A549 (cell line): ENCODE measurements around the gene HDGFL2. TPM values are rescaled to one million over a fixed set of nuclear protein-coding genes. Genes with fewer than 3 reads are reported as not detected.

Experiments used
- ATAC-seq, 2 experiments: fragments of 200-7000 bp in 1 of 2; fragments of >200 bp in 1 of 2; cut with Nextera tagmentation in 1 of 2; cut with Tn5 transposase in 1 of 2; 3 replicates each; pipeline versions ENCODE4 v1.8.0 to v1.9.1; 2018 to 2020; ENCODE audit warnings: mild to moderate bottlenecking in 1 of 2, moderate library complexity in 1 of 2
- CTCF ChIA-PET: fragments of 300-600 bp; sonication (Branson Sonifier 250); formaldehyde crosslinking; extraction: SDS; loops from one replicate; lab custom pipeline; 2021; ENCODE audit warnings: antibody characterized with exemption, inconsistent platforms; lab: Yijun Ruan, JAX
- POLR2A ChIA-PET: fragments of 350-600 bp; formaldehyde crosslinking; extraction: SDS; loops from one replicate; lab custom pipeline; 2021; ENCODE audit warnings: antibody characterized with exemption, inconsistent platforms; lab: Yijun Ruan, JAX
- DNase-seq, 2 experiments: peaks; one replicate each; pipeline versions ENCODE4 v3.0.0 to v3.0.0-alpha.2; 2011 to 2016; ENCODE audit warnings: low read depth in 1 of 2, low spot score in 1 of 2
- FAIRE-seq: peaks from 2 replicates; lab custom pipeline; 2011; peaks lifted over from hg19 to GRCh38; lab: Jason Lieb, UNC
- H3K27ac ChIP-seq, 2 experiments: fragments of >200 bp; sonication (Bioruptor Twin); formaldehyde crosslinking; 3 replicates each; pipeline ENCODE4 v1.5.1; 2016 to 2017
- H3K4me1 ChIP-seq: fragments of >200 bp; sonication (Bioruptor Twin); formaldehyde crosslinking; 3 replicates; pipeline ENCODE4 v1.6.1; 2016
- H3K4me2 ChIP-seq: fragments of >200 bp; sonication (Bioruptor Twin); formaldehyde crosslinking; 3 replicates; pipeline ENCODE4 v1.6.1; 2016
- H3K4me3 ChIP-seq: fragments of >200 bp; sonication (Bioruptor Twin); formaldehyde crosslinking; 3 replicates; pipeline ENCODE4 v1.5.1; 2016
- H3K9me3 ChIP-seq: fragments of >200 bp; sonication (Bioruptor Twin); formaldehyde crosslinking; 3 replicates; pipeline ENCODE4 v1.6.1; 2016
- ATOH8 ChIP-seq: fragments of 250-450 bp; sonication (Bioruptor Pico); IDR thresholded peaks from 2 replicates; pipeline ENCODE4 v1.5.0; 2020; ENCODE audit warnings: low read depth, mild to moderate bottlenecking, moderate library complexity
- BHLHE40 ChIP-seq: IDR thresholded peaks from 2 replicates; pipeline ENCODE4 v1.6.1; 2012; ENCODE audit warnings: low read depth, low read length, inconsistent platforms
- CBX2 ChIP-seq: fragments of 200-600 bp; sonication (generic); IDR thresholded peaks from 2 replicates; pipeline ENCODE4 v1.6.1; 2016; ENCODE audit warnings: low read depth, mild to moderate bottlenecking, borderline replicate concordance
- CHD2 ChIP-seq: fragments of 150-350 bp; IDR thresholded peaks from 2 replicates; pipeline ENCODE4 v1.6.1; 2014; ENCODE audit warnings: low read length; ENCODE audit not compliant: partially characterized antibody
- CHD4 ChIP-seq: fragments of 200-600 bp; sonication (generic); IDR thresholded peaks from 2 replicates; pipeline ENCODE4 v1.6.1; 2016; ENCODE audit warnings: antibody characterized with exemption, mild to moderate bottlenecking, borderline replicate concordance
- CTCF ChIP-seq: fragments of >200 bp; sonication (Bioruptor Twin); formaldehyde crosslinking; IDR thresholded peaks from 3 replicates; pipeline ENCODE4 v1.5.1; 2016
- E2F6 ChIP-seq: IDR thresholded peaks from 2 replicates; pipeline ENCODE4 v1.6.1; 2012; ENCODE audit warnings: low read depth, borderline replicate concordance
- HDAC2 ChIP-seq: fragments of 200-600 bp; sonication (generic); IDR thresholded peaks from 2 replicates; pipeline ENCODE4 v1.6.1; 2016
- HEYL ChIP-seq: fragments of 250-450 bp; sonication (Bioruptor Pico); IDR thresholded peaks from 2 replicates; pipeline ENCODE4 v1.8.0; 2021; ENCODE audit warnings: mild to moderate bottlenecking, moderate library complexity
- HOXA7 ChIP-seq: fragments of 250-450 bp; sonication (Bioruptor Pico); IDR thresholded peaks from 2 replicates; pipeline ENCODE4 v1.5.0; 2020; ENCODE audit warnings: mild to moderate bottlenecking, moderate library complexity
- KDM1A ChIP-seq: fragments of 200-600 bp; sonication (generic); IDR thresholded peaks from 2 replicates; pipeline ENCODE4 v1.6.1; 2016; ENCODE audit warnings: low read depth, mild to moderate bottlenecking
- KDM5A ChIP-seq: fragments of 200-600 bp; sonication (generic); IDR thresholded peaks from 2 replicates; pipeline ENCODE4 v1.6.1; 2016; ENCODE audit warnings: antibody characterized with exemption, mild to moderate bottlenecking
- NFE2L2 ChIP-seq: fragments of 150-350 bp; conservative IDR thresholded peaks from 2 replicates; pipeline ENCODE4 v1.6.1; 2014; ENCODE audit warnings: low read length
- RCOR1 ChIP-seq: fragments of 150-350 bp; IDR thresholded peaks from 2 replicates; pipeline ENCODE4 v1.6.1; 2014; ENCODE audit warnings: antibody characterized with exemption, low read length, low read depth
- RNF2 ChIP-seq: fragments of 200-600 bp; sonication (generic); IDR thresholded peaks from 2 replicates; pipeline ENCODE4 v1.6.1; 2016; ENCODE audit warnings: low read depth, mild to moderate bottlenecking, antibody characterized with exemption, moderate library complexity, borderline replicate concordance
- SREBF2 ChIP-seq: fragments of 450-650 bp; IDR thresholded peaks from 2 replicates; pipeline ENCODE4 v1.6.1; 2014; ENCODE audit warnings: mild to moderate bottlenecking, moderate library complexity
- TP53 ChIP-seq: fragments of 250-450 bp; sonication (Bioruptor Pico); IDR thresholded peaks from 2 replicates; pipeline ENCODE4 v1.5.0; 2021; ENCODE audit warnings: mild to moderate bottlenecking, moderate library complexity
- ZC3H11A ChIP-seq: fragments of 450-650 bp; IDR thresholded peaks from 2 replicates; pipeline ENCODE4 v1.6.1; 2014; ENCODE audit warnings: antibody characterized with exemption, mild to moderate bottlenecking
- ZFP36 ChIP-seq: fragments of 450-650 bp; IDR thresholded peaks from 2 replicates; pipeline ENCODE4 v1.6.1; 2014; ENCODE audit warnings: borderline replicate concordance; ENCODE audit not compliant: partially characterized antibody
- WGBS: methylation state at CpG from one replicate; pipeline ENCODE4 v1.1.6; 2017; ENCODE audit errors: missing lambda C conversion rate; 5-methylcytosine and 5-hydroxymethylcytosine counted together
- polyA plus RNA-seq, 4 experiments: library from polyadenylated mRNA; depleted of rRNA in 3 of 4; stranded (reverse); fragments of >200 nt; fragmentation: RNase III in 1 of 4; extraction: RNeasy Plus Mini Kit Qiagen cat#74134 plus additional on column Dnase treatment in 1 of 4; gene quantifications; 2 replicates in 3 of 4; 3 replicates in 1 of 4; pipeline ENCODE4 v1.2.3, GENCODE V29; 2011 to 2017

HDGFL2 gene
- polyA plus RNA-seq, 2 of the 4 experiments (the other 2 are of a cell fraction), result 10.8 to 34.3 TPM

GRCh38 chr19:4464815-4465581, 7.1 kb upstream of the HDGFL2 start:
- FAIRE-seq, result no peak
- no peak overlapping the region for H3K27ac ChIP-seq
- no peak overlapping the region for H3K4me2 ChIP-seq
- CTCF ChIA-PET, result interaction anchor here (0.7 kb wide), 2 partner anchors 171 to 927 kb away, joined by 3 read pairs; no protein-coding TSS in a partner anchor
- WGBS, result 67% methylated on average over 8 of the region's 8 CpGs
- DNase-seq, result no peak
- no peak overlapping the region for H3K4me3 ChIP-seq
- H3K9me3 ChIP-seq, result no peaks in the 10 kb centered on the region
- H3K4me1 ChIP-seq, result no peaks in the 10 kb centered on the region
- POLR2A ChIA-PET, result interaction anchor here (0.6 kb wide), 1 partner anchor 207 kb away, joined by 4 read pairs; no protein-coding TSS in a partner anchor
- no peak for ATAC-seq
- TF ChIP-seq CBX2 (no peak), NFE2L2 (no peak), HDAC2 (no peak), KDM5A (no peak), E2F6 (no peak), CHD2 (no peak), HEYL (CRISPR knock-in tag) (no peak), CHD4 (no peak), SREBF2 (no peak), CTCF (no peak), RNF2 (no peak), ZFP36 (no peak)

- no peak for ATAC-seq
- POLR2A ChIA-PET, result no interaction called here
- no peak overlapping the region for H3K4me3 ChIP-seq
- DNase-seq, result no peak
- no peaks in the 10 kb centered on the region for H3K9me3 ChIP-seq
- no peaks in the 10 kb centered on the region for H3K4me1 ChIP-seq
- H3K27ac ChIP-seq, result no peak overlapping the region
- TF ChIP-seq RCOR1 (no peak), ATOH8 (CRISPR knock-in tag) (no peak), KDM5A (no peak), BHLHE40 (no peak), CTCF (no peak), E2F6 (no peak), TP53 (CRISPR knock-in tag) (no peak), KDM1A (no peak), SREBF2 (no peak), ZC3H11A (no peak), HOXA7 (no peak)
- CTCF ChIA-PET, result interaction anchor here (1.8 kb wide), 1 partner anchor 56 kb away, joined by 6 read pairs; no protein-coding TSS in a partner anchor
- 73% methylated on average over 3 of the region's 3 CpGs for WGBS
- no peak for FAIRE-seq
- H3K4me2 ChIP-seq, result no peak overlapping the region
These were observed 4.3 kb upstream of the HDGFL2 start for GRCh38 chr19:4467835-4468234.
